SU-DHL-6 (cell line): ENCODE measurements around the gene KRT14.

ENCODE experiments used
- CTCF ChIP-seq: fragments of 200-600 bp; sonication (generic); IDR thresholded peaks from one replicate; pipeline ENCODE4 v1.5.1; 2017; ENCODE audit warnings: antibody characterized with exemption, mild to moderate bottlenecking, low read length, moderate library complexity; ENCODE audit not compliant: insufficient read depth, poor library complexity, severe bottlenecking
- EZH2phosphoT487 ChIP-seq: fragments of 200-600 bp; sonication (generic), shearing (Covaris generic); conservative IDR thresholded peaks from 2 replicates; pipeline ENCODE4 v1.6.1; 2018; ENCODE audit warnings: mild to moderate bottlenecking, antibody characterized with exemption, low read length, moderate library complexity, mixed read lengths

- TF ChIP-seq CTCF = no peak
- TF ChIP-seq EZH2phosphoT487 = no peak
Measured at GRCh38 chr17:41599680-41600079, 13.0 kb upstream of the KRT14 start.
